ENCODE data around the gene ADARB1. TPM values are rescaled to one million over a fixed set of nuclear protein-coding genes. Genes with fewer than 3 reads are reported as not detected.

Gene ADARB1
- total and polyA plus RNA-seq, 9 of the 15 experiments (the other 6 are each of a cell fraction or from before 2014, with no cell fraction given) = 6.7 to 16.0 (median 8.3) TPM

GRCh38 chr21:45067462-45068285 lies 6.7 kb upstream of the ADARB1 start (continued):
- TF ChIP-seq, protein P1, sequence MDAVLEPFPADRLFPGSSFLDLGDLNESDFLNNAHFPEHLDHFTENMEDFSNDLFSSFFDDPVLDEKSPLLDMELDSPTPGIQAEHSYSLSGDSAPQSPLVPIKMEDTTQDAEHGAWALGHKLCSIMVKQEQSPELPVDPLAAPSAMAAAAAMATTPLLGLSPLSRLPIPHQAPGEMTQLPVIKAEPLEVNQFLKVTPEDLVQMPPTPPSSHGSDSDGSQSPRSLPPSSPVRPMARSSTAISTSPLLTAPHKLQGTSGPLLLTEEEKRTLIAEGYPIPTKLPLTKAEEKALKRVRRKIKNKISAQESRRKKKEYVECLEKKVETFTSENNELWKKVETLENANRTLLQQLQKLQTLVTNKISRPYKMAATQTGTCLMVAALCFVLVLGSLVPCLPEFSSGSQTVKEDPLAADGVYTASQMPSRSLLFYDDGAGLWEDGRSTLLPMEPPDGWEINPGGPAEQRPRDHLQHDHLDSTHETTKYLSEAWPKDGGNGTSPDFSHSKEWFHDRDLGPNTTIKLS (IDR thresholded peaks at IDR 0.05; ENCODE audit: borderline replicate concordance, low read depth) = 0 out of 2 replicates have a peak, but pooled peaks have one; percentile 29
- TF ChIP-seq SMC3 (conservative IDR thresholded peaks at IDR 0.05; ENCODE audit: insufficient read depth, low read depth, low read length) (0 out of 2 replicates have a peak, but pooled peaks have one; percentile 17), NFATC3 (IDR thresholded peaks at IDR 0.05) (peak; percentile 69; the same call in 1 of the 2 replicates), ZNF140 (CRISPR knock-in tag; IDR thresholded peaks at IDR 0.05) (no peak), ZFX (CRISPR knock-in tag; IDR thresholded peaks at IDR 0.05) (peak; percentile 26; the same call in 1 of the 2 replicates), ZNF324 (CRISPR knock-in tag; IDR thresholded peaks at IDR 0.05) (peak; percentile 58; the same call in 1 of the 2 replicates), ILF3 (IDR thresholded peaks at IDR 0.05; ENCODE audit: borderline replicate concordance) (no peak), TSC22D4 (tag; IDR thresholded peaks at IDR 0.05) (no peak), SMAD3 (CRISPR knock-in tag; conservative IDR thresholded peaks at IDR 0.05) (peak; percentile 69; the same call in 1 of the 2 replicates), MAFG (tag; conservative IDR thresholded peaks at IDR 0.05) (no peak), KLF16 (IDR thresholded peaks at IDR 0.05) (peak; percentile 99), TBP (optimal IDR thresholded peaks at IDR 0.05; ENCODE audit: low read depth, low read length) (no peak), DMBX1 (CRISPR knock-in tag; IDR thresholded peaks at IDR 0.05; ENCODE audit: borderline replicate concordance) (peak; percentile 95), ZNF121 (CRISPR knock-in tag; conservative IDR thresholded peaks at IDR 0.05) (no peak), FOXK2 (conservative IDR thresholded peaks at IDR 0.05 in 1 of 2, IDR thresholded peaks at IDR 0.05 in 1 of 2; ENCODE audit: low read depth in 2 of 2) (peak; percentile 83), CC2D1A (IDR thresholded peaks at IDR 0.05) (peak; percentile 89), BRCA1 (IDR thresholded peaks at IDR 0.05) (no peak), BRCA1 (CRISPR knock-in tag; IDR thresholded peaks at IDR 0.05) (no peak)
- TF ChIP-seq, protein P2, sequence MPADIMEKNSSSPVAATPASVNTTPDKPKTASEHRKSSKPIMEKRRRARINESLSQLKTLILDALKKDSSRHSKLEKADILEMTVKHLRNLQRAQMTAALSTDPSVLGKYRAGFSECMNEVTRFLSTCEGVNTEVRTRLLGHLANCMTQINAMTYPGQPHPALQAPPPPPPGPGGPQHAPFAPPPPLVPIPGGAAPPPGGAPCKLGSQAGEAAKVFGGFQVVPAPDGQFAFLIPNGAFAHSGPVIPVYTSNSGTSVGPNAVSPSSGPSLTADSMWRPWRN (IDR thresholded peaks at IDR 0.05; ENCODE audit: low read depth) = peak; percentile 100
- TF ChIP-seq, protein P3, sequence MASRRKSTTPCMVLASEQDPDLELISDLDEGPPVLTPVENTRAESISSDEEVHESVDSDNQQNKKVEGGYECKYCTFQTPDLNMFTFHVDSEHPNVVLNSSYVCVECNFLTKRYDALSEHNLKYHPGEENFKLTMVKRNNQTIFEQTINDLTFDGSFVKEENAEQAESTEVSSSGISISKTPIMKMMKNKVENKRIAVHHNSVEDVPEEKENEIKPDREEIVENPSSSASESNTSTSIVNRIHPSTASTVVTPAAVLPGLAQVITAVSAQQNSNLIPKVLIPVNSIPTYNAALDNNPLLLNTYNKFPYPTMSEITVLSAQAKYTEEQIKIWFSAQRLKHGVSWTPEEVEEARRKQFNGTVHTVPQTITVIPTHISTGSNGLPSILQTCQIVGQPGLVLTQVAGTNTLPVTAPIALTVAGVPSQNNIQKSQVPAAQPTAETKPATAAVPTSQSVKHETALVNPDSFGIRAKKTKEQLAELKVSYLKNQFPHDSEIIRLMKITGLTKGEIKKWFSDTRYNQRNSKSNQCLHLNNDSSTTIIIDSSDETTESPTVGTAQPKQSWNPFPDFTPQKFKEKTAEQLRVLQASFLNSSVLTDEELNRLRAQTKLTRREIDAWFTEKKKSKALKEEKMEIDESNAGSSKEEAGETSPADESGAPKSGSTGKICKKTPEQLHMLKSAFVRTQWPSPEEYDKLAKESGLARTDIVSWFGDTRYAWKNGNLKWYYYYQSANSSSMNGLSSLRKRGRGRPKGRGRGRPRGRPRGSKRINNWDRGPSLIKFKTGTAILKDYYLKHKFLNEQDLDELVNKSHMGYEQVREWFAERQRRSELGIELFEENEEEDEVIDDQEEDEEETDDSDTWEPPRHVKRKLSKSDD (conservative IDR thresholded peaks at IDR 0.05; ENCODE audit: low read length) = no peak
- TF ChIP-seq, protein P4, sequence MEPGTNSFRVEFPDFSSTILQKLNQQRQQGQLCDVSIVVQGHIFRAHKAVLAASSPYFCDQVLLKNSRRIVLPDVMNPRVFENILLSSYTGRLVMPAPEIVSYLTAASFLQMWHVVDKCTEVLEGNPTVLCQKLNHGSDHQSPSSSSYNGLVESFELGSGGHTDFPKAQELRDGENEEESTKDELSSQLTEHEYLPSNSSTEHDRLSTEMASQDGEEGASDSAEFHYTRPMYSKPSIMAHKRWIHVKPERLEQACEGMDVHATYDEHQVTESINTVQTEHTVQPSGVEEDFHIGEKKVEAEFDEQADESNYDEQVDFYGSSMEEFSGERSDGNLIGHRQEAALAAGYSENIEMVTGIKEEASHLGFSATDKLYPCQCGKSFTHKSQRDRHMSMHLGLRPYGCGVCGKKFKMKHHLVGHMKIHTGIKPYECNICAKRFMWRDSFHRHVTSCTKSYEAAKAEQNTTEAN (CRISPR knock-in tag; IDR thresholded peaks at IDR 0.05) = no peak
- TF ChIP-seq, protein P5, sequence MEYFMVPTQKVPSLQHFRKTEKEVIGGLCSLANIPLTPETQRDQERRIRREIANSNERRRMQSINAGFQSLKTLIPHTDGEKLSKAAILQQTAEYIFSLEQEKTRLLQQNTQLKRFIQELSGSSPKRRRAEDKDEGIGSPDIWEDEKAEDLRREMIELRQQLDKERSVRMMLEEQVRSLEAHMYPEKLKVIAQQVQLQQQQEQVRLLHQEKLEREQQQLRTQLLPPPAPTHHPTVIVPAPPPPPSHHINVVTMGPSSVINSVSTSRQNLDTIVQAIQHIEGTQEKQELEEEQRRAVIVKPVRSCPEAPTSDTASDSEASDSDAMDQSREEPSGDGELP (CRISPR knock-in tag; IDR thresholded peaks at IDR 0.05; ENCODE audit: borderline replicate concordance) = peak; percentile 100

Measured in K562 (cell line).